Fibroblast of gingiva (primary cell): ENCODE data around the gene DNAJA4.

ENCODE experiments used
- DNase-seq: peaks from one replicate; pipeline ENCODE4 v3.0.0-alpha.2; 2011; ENCODE audit warnings: low read depth

DNAJA4 gene

GRCh38 chr15:78280319-78281072 lies 16.1 kb downstream of the DNAJA4 start:
- no peak for DNase-seq

DNA sequence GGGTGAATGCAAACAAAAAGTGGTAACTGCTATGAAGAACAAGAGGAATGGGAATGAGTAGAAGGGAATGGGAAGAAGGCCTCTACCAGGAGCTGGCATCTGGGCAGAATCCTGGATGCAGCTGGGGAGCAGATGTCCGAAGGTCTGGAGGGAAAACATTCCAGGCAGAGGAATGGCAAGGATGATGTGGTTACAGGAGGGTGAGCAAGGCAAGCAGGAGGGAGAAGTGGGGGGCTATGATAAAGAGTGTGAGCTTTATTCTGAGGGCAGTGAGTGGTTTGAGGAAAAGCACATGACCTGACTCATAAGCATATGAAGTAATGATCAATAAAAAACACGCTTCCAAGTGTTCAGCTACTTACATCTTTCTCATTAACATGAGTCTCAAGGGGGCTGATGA lies 18.0 kb downstream of the DNAJA4 start:
- no peak for DNase-seq

- DNase-seq, result no peak
Measured at GRCh38 chr15:78284758-78285157, 20.4 kb downstream of the DNAJA4 start.

DNA sequence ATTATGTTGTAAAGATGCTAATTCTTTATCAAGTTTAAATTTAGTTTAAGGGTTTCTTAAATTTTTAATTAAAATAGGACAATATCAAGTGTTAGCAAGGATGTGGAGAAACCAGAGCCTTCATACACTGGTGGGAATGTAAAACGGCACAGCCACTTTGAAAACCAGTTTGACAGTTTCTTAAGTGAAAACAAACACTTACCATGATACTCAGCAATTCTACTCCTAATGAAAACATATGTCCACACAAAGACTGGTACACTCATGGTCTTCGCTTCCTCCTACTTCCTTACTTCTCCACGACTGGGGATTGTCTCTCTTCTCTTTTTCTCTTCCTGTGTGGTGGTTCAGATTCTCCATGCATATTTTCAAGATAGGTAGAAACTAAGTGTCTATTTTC lies 25.9 kb downstream of the DNAJA4 start:
- DNase-seq, result no peak

- DNase-seq, result no peak
Measured at GRCh38 chr15:78291052-78291451, 26.7 kb downstream of the DNAJA4 start.

DNA sequence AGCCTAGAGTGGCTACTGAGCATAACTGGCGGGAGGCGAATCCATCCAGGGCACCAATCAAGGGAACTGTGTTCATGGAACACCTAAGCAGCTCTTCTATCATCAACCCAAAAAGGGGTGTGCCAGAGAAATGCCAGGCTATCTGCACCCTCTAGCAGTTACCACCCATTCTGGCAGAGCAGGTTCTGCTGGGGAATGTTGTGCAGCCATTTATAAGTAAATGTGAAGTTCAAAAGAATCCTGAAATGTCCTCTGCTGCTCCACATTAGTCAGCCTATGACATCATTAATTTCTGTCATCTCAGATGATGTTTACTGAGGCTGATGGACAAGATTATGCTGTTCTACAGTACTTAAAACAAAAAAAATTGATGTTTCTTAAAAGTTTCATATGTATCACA lies 27.3 kb downstream of the DNAJA4 start:
- DNase-seq, result no peak

GRCh38 chr15:78292219-78292618 lies 27.9 kb downstream of the DNAJA4 start:
- DNase-seq, result no peak

- DNase-seq, result peak; percentile 91
Measured at GRCh38 chr15:78299101-78299930, 35.0 kb downstream of the DNAJA4 start, which contains the start of gene SKIC8. Gene SKIC8 (minus strand): TSS chr15:78299609. CDS start chr15:78295686, 3,923 bp downstream.

- DNase-seq, result no peak
Measured at GRCh38 chr15:78301326-78301725, 37.0 kb downstream of the DNAJA4 start.

- no peak for DNase-seq
Measured at GRCh38 chr15:78301828-78302227, 37.5 kb downstream of the DNAJA4 start.

GRCh38 chr15:78302579-78303312 lies 38.4 kb downstream of the DNAJA4 start:
- DNase-seq, result peak; percentile 92

DNA sequence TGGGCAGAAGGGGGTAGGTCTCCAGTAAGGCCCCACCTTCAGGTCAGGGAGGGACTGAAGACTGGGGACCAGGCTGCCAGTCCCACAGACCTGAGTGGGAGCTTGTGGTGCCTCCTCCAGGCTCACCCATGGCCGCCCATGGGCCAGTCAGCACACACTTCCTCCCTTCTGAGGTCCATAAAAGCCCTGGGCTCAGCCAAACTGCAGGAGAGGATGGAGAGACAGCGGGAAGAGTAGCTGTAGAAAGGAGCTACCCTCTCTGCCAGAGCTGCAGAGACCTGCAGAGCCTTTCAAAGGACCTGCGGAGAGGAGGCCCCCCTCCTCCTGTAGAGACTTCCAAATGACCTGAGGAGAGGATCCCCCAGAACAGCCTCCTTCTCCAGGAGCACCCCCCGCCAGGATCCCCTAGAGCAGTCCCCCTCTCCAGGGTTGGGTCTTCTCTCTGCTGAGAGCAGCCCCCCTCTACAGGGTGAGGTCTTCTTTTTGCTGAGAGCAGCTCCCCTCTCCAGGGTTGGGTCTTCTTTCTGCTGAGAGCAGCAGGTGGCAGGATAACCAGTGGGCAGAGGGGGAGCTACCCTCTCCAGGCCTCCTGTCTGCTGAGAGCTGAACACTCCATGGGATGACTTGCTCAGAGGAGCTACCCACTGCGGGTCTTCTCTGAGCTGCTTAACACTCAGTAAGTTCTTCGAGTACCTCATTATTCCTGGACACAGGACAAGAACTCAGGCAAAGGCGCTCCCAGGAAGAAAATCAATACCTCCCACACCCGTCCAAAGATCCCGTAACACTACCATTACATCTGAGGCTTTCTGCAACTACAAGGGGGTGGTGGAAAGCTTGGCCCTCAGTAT lies 40.1 kb downstream of the DNAJA4 start:
- no peak for DNase-seq

DNA sequence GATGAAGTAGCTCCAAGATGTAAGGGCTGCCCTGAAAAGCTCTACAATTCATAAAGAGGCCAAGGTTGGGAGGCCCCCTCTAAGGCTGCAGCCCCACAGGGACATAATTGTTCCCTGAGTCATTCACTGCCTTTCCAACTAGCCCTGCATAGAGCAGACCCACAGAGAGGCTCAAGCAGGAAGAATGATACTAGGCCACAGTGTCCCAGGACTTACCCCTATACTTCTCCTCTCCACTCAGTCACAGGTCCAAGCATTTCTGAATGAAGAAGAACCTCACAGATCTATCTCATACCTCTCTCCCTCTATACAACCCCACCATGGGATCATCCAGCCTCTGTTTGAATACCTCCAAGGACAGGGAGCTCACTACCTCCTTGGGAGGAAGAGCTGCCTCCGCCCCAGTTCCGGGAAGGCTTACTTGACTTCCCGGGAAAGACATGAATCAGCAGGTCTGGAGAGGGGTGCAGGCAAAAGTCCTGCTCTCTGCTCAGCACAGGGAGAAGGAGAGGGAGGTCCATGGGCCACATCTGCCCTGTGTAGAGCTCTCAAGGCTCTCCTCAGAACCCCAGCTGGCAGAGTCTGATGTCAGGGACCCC lies 41.9 kb downstream of the DNAJA4 start:
- peak; percentile 66 for DNase-seq

DNA sequence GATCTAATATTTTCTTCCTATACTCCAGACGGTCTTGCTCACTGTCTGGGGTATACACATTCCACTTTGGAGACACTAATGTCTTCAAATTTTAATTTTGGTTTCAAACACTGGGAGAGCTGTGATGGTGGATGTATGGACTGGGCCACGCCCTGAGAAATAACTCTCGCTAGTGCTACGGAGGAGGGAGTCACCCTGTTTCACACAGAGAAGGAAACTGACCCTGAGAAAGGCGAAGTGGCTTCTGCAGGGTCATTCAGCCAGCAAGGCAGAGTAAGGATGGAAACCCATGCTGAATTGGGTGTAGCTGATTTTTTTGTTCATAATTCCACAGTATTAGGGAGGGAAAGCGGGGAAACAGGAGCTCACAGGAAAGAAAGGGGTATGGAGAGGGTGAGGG lies 43.6 kb downstream of the DNAJA4 start:
- DNase-seq, result no peak

DNA sequence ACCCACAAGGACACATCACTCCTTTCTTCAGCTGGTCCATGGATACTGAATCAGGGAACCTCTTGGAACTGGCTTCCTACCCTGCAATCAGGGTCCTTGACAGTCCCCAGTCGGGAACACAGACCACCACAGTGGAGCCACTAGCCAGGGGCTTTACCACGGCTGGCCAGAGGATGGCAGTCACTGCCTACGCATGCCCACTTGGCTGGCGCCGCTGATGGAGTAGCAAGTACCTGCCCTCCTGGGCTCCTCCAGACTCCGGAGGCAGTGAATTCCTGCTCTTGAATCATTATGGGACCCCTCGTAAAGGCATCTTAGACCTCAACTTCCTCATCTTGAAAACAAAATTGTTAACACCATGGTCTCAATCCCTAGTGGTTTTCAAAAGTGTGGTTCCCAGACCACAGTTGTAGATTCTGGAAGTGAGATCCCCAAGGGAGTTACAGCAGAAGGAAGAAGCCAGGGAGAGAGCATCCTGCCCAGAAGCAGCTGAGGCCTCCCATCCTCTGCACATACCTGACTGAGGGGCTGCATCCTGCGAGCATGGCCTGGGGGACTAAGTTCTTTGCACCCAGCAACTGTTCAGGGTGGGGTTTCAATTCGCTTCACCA lies 44.2 kb downstream of the DNAJA4 start:
- peak; percentile 51 for DNase-seq

DNA sequence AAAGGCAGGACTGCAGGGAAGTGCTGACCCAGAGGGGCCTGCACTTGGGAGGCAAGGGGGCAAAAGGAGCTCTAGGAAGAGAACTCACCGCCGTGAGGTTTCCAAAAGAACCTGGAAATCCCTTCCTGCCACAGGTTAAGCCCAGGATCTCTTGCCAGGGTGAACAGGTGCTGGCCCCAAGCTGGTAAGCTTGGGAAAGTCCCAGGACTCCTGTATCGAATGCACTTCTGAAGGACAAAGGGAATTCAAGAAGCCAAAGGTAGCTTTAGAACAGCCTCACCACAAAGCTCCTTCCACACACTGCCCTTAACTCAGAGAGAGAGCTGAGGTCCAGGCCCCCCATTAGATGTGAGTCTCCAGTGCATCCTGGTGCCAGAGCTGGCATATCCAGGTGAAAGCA lies 46.9 kb downstream of the DNAJA4 start:
- no peak for DNase-seq

DNA sequence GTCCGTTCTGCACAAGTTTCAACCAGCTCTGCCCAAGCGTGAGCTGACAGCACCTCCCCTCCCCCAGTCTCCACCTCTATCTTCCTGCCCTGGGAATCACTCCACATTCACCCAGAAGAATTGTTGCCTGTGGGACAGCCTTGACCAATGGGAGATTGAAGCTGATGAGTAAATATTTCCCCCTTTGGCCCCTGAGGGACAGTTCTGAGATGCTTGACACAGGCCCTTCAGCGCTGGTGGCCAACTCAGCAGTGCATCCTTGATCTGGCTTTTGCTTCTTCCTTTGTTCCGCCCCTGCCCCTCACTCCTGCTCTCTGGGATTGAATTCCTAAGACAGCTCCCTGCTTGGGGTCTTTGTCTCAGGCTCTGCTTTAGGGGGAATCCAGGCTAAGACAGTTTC lies 48.2 kb downstream of the DNAJA4 start:
- DNase-seq, result no peak

- DNase-seq, result no peak
Measured at GRCh38 chr15:78312957-78313356, 48.6 kb downstream of the DNAJA4 start.

DNA sequence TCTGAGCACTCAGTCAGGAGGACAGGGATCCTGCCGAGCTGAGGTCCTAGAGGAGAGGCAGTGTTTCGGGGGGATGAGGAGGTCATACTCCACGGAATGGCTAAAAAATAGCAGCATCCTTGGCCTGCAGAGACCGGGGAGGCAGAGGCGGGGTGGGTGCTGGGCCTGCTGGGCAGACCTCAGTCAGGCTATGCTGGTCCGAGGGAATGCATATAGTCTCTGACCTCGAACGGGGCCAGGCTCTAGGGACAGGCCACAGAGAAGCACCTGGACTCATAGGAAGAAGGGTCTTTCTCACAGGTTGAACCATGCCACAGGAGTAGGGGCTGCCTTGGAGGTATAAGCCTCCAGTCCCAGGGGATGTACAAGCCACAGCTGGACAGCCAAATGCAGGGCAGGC lies 49.0 kb downstream of the DNAJA4 start:
- no peak for DNase-seq

GRCh38 chr15:78314181-78314581 lies 49.8 kb downstream of the DNAJA4 start:
- DNase-seq, result no peak
